H1 (cell line): ENCODE measurements around the gene TMEM202. TPM values are rescaled to one million over a fixed set of nuclear protein-coding genes. Genes with fewer than 3 reads are reported as not detected.
"Not testable (repeated sequence)": the region's sequence is repeated elsewhere in the genome, so short reads cannot be mapped to it uniquely, and the experiment has no call there.

Experiments
- CTCF ChIA-PET: fragments of 300-600 bp; sonication (Branson Sonifier 250); formaldehyde crosslinking; loops from one replicate; lab custom pipeline; 2021; ENCODE audit not compliant: partially characterized antibody; lab: Charles Lee
- POLR2A ChIA-PET: fragments of 300-600 bp; sonication (Branson Sonifier 250); formaldehyde crosslinking; loops from one replicate; lab custom pipeline; 2021; ENCODE audit warnings: inconsistent platforms; ENCODE audit not compliant: partially characterized antibody; lab: Charles Lee
- DNase-seq, 2 experiments: peaks; one replicate each; pipeline versions ENCODE4 v3.0.0 to v3.0.0-alpha.2; 2010 to 2022; ENCODE audit warnings: low spot score in 2 of 2, low read depth in 1 of 2, mixed read lengths in 1 of 2
- FAIRE-seq: peaks from 2 replicates; lab custom pipeline; 2011; peaks lifted over from hg19 to GRCh38; lab: Jason Lieb, UNC
- H2AFZ ChIP-seq: 2 replicates; pipeline ENCODE4 v1.8.1; 2012; ENCODE audit warnings: low read length, inconsistent platforms
- H2AK5ac ChIP-seq: 2 replicates; pipeline ENCODE4 v1.6.1; 2013; ENCODE audit warnings: low read depth, low read length
- H2BK120ac ChIP-seq: replicated peaks from 2 replicates; pipeline ENCODE3; 2013; ENCODE audit warnings: low read depth, low read length, inconsistent platforms
- H2BK12ac ChIP-seq: 2 replicates; pipeline ENCODE4 v1.6.1; 2013; ENCODE audit warnings: low read depth, low read length
- H2BK15ac ChIP-seq: 2 replicates; pipeline ENCODE4 v1.6.1; 2013; ENCODE audit warnings: low read length
- H2BK20ac ChIP-seq: 2 replicates; pipeline ENCODE4 v1.6.1; 2013; ENCODE audit warnings: low read length
- H2BK5ac ChIP-seq: 2 replicates; pipeline ENCODE4 v1.6.1; 2013; ENCODE audit warnings: low read depth, low read length
- H3K14ac ChIP-seq: 2 replicates; pipeline ENCODE4 v1.6.1; 2013; ENCODE audit warnings: inconsistent platforms; ENCODE audit not compliant: insufficient read length
- H3K18ac ChIP-seq: 2 replicates; pipeline ENCODE4 v1.6.1; 2013; ENCODE audit warnings: low read length; ENCODE audit errors: extremely low read depth
- H3K23ac ChIP-seq: 2 replicates; pipeline ENCODE4 v1.6.1; 2013; ENCODE audit warnings: inconsistent platforms; ENCODE audit not compliant: insufficient read length
- H3K23me2 ChIP-seq: 2 replicates; pipeline ENCODE4 v1.6.1; 2013; ENCODE audit warnings: low read depth, low read length
- H3K27ac ChIP-seq: 2 replicates; pipeline ENCODE4 v1.6.1; 2011; ENCODE audit warnings: low read depth, low read length, inconsistent platforms
- H3K27me3 ChIP-seq, 4 experiments: replicated peaks in 1 of 4; 1 replicate in 1 of 4; 2 replicates in 3 of 4; pipeline versions ENCODE4 v1.6.1 to v1.8.1; 2011 to 2013; ENCODE audit warnings: low read length in 3 of 4, mild to moderate bottlenecking in 3 of 4, inconsistent platforms in 2 of 4, mixed read lengths in 2 of 4, moderate library complexity in 1 of 4; ENCODE audit not compliant: control insufficient read depth in 3 of 4, insufficient read depth in 3 of 4; ENCODE audit errors: extremely low read depth in 1 of 4
- H3K36me3 ChIP-seq, 4 experiments: 2 replicates each; pipeline versions ENCODE4 v1.6.1 to v1.8.1; 2011 to 2013; ENCODE audit warnings: mild to moderate bottlenecking in 4 of 4, low read length in 3 of 4, moderate library complexity in 2 of 4, control low read depth in 1 of 4, inconsistent platforms in 1 of 4; ENCODE audit not compliant: insufficient read depth in 4 of 4, control insufficient read depth in 2 of 4
- H3K4ac ChIP-seq: replicated peaks from 2 replicates; pipeline ENCODE3; 2013; ENCODE audit warnings: low read length, low read depth, mixed read lengths, inconsistent platforms; ENCODE audit not compliant: insufficient read length
- H3K4me1 ChIP-seq, 4 experiments: replicated peaks in 1 of 4; 1 replicate in 1 of 4; 2 replicates in 3 of 4; pipeline versions ENCODE4 v1.6.1 to v1.8.1; 2011 to 2013; ENCODE audit warnings: low read length in 3 of 4, inconsistent platforms in 2 of 4, mixed read lengths in 1 of 4; ENCODE audit not compliant: insufficient read depth in 4 of 4, control insufficient read depth in 3 of 4
- H3K4me2 ChIP-seq, 2 experiments: 2 replicates each; pipeline versions ENCODE4 v1.6.1 to v1.8.1; 2011 to 2013; ENCODE audit warnings: low read depth in 2 of 2, low read length in 2 of 2, control low read depth in 1 of 2, inconsistent platforms in 1 of 2, mild to moderate bottlenecking in 1 of 2; ENCODE audit not compliant: insufficient read depth in 1 of 2
- H3K4me3 ChIP-seq, 4 experiments: fragments of 200-600, 300-600 bp in 1 of 4; sonication (generic), shearing (Covaris generic), sonication (Bioruptor Twin) in 1 of 4; 2 replicates each; pipeline versions ENCODE4 v1.5.1 to v1.8.1; 2011 to 2016; ENCODE audit warnings: low read length in 4 of 4, low read depth in 3 of 4, control low read depth in 2 of 4, inconsistent platforms in 2 of 4, mild to moderate bottlenecking in 2 of 4, mixed read lengths in 1 of 4, moderate library complexity in 1 of 4; ENCODE audit not compliant: insufficient read depth in 2 of 4; ENCODE audit errors: extremely low read depth in 1 of 4
- H3K56ac ChIP-seq: replicated peaks from 2 replicates; pipeline ENCODE3; 2013; ENCODE audit warnings: low read depth, mild to moderate bottlenecking, mixed read lengths, low read length, inconsistent platforms; ENCODE audit not compliant: insufficient read length
- H3K79me1 ChIP-seq: 2 replicates; pipeline ENCODE4 v1.6.1; 2013; ENCODE audit warnings: low read depth, low read length, control low read depth
- H3K79me2 ChIP-seq, 2 experiments: 2 replicates each; pipeline versions ENCODE4 v1.6.1 to v1.8.1; 2012 to 2013; ENCODE audit warnings: low read length in 2 of 2, mild to moderate bottlenecking in 2 of 2, inconsistent platforms in 1 of 2; ENCODE audit not compliant: insufficient read depth in 2 of 2, control insufficient read depth in 1 of 2
- H3K9ac ChIP-seq, 4 experiments: replicated peaks in 1 of 4; 1 replicate in 1 of 4; 2 replicates in 3 of 4; pipeline versions ENCODE4 v1.6.1 to v1.8.1; 2011 to 2013; ENCODE audit warnings: low read depth in 3 of 4, low read length in 3 of 4, control low read depth in 2 of 4, mild to moderate bottlenecking in 2 of 4, moderate library complexity in 2 of 4, inconsistent platforms in 1 of 4; ENCODE audit errors: extremely low read depth in 1 of 4
- H3K9me3 ChIP-seq, 2 experiments: 2 replicates each; pipeline versions ENCODE4 v1.6.1 to v1.8.1; 2012 to 2013; ENCODE audit warnings: mild to moderate bottlenecking in 2 of 2, moderate library complexity in 2 of 2, control low read depth in 1 of 2, inconsistent platforms in 1 of 2, low read depth in 1 of 2, low read length in 1 of 2, mixed read lengths in 1 of 2; ENCODE audit not compliant: insufficient read depth in 2 of 2
- H4K20me1 ChIP-seq, 2 experiments: replicated peaks in 1 of 2; 2 replicates each; pipeline versions ENCODE3 to v1.8.1; 2011 to 2013; ENCODE audit warnings: inconsistent platforms in 2 of 2, low read length in 2 of 2, mild to moderate bottlenecking in 1 of 2; ENCODE audit not compliant: insufficient read depth in 2 of 2, control insufficient read depth in 1 of 2
- H4K5ac ChIP-seq: 2 replicates; pipeline ENCODE4 v1.6.1; 2013; ENCODE audit warnings: low read length, low read depth, mixed read lengths, inconsistent platforms; ENCODE audit not compliant: insufficient read length
- H4K8ac ChIP-seq: 2 replicates; pipeline ENCODE4 v1.8.0; 2013; ENCODE audit warnings: mild to moderate bottlenecking, moderate library complexity, low read length, inconsistent platforms; ENCODE audit not compliant: insufficient read depth; ENCODE audit errors: extremely low read depth
- H4K91ac ChIP-seq: replicated peaks from 2 replicates; pipeline ENCODE3; 2013; ENCODE audit warnings: low read length, mixed read lengths, inconsistent platforms; ENCODE audit not compliant: insufficient read length
- WGBS, 2 experiments: shearing (Covaris generic) in 1 of 2; methylation state at CpG; one replicate each; pipeline versions ENCODE4 v1.1.6 to v1.1.7; 2013 to 2015; ENCODE audit warnings: low lambda C conversion rate in 2 of 2, mixed read lengths in 2 of 2, inconsistent platforms in 1 of 2, low coverage in 1 of 2, missing lambda C conversion rate in 1 of 2; ENCODE audit not compliant: insufficient replicate concordance in 2 of 2, insufficient coverage in 1 of 2, insufficient read length in 1 of 2; ENCODE audit errors: extremely low coverage in 1 of 2, missing lambda C conversion rate in 1 of 2; 5-methylcytosine and 5-hydroxymethylcytosine counted together
- polyA plus RNA-seq, 7 experiments: library from polyadenylated mRNA; depleted of rRNA in 3 of 7; stranded (reverse) in 5 of 7; unstranded in 2 of 7; fragments of >200 nt in 5 of 7; fragments of 200-250 nt in 2 of 7; gene quantifications; 1 replicate in 5 of 7; 2 replicates in 1 of 7; 4 replicates in 1 of 7; pipeline versions ENCODE4 v1.2.1 to v1.2.3, GENCODE V29; 2011 to 2013; ENCODE audit warnings: missing spikeins in 2 of 7, mixed read lengths in 2 of 7
- total RNA-seq: library from RNA; stranded (reverse); fragmentation: NEBNext Ultra II Directional; extraction: Animal tissue kit (Norgen Biotek cat#: 25700); gene quantifications from 2 replicates; pipeline ENCODE4 v1.2.1, GENCODE V29; 2021

TMEM202 gene
- total and polyA plus RNA-seq, 2 of the 8 experiments (the other 6 are each of a cell fraction or from before 2014, with no cell fraction given) = not detected

- CTCF ChIA-PET, H3K56ac ChIP-seq, H2AFZ ChIP-seq, H3K14ac ChIP-seq, H3K27ac ChIP-seq, H3K4me2 ChIP-seq, H3K4me1 ChIP-seq, H3K79me2 ChIP-seq, H2BK15ac ChIP-seq, H3K79me1 ChIP-seq, H3K36me3 ChIP-seq, H3K4me3 ChIP-seq, H4K91ac ChIP-seq, DNase-seq, H2AK5ac ChIP-seq, H3K27me3 ChIP-seq, H3K4ac ChIP-seq, H2BK120ac ChIP-seq, FAIRE-seq, H3K9ac ChIP-seq, H3K18ac ChIP-seq, H2BK12ac ChIP-seq, H4K5ac ChIP-seq, H3K9me3 ChIP-seq, H3K23me2 ChIP-seq, H2BK5ac ChIP-seq, H2BK20ac ChIP-seq, H3K23ac ChIP-seq, H4K8ac ChIP-seq, H4K20me1 ChIP-seq: not testable (repeated sequence)
- whole genome bisulfite sequencing, 2 experiments = 85% methylated on average over 2 of the region's 3 CpGs; no CpG with 5 or more reads in 1 of the 2 experiments
- POLR2A ChIA-PET = interaction anchor here (0.6 kb wide), 1 partner anchor 73 kb away, joined by 3 read pairs; no protein-coding TSS in a partner anchor
Measured at GRCh38 chr15:72413337-72413736, 15.2 kb downstream of the TMEM202 start.
